Neutrophil (primary cell): Measurements from ENCODE around the gene PALLD.

Experiments
- H3K27ac ChIP-seq: fragments of 200-600 bp; sonication (generic); 2 replicates; pipeline ENCODE4 v1.5.1; 2016; ENCODE audit warnings: mild to moderate bottlenecking, moderate library complexity
- H3K27me3 ChIP-seq: fragments of 200-600 bp; sonication (generic); 2 replicates; pipeline ENCODE4 v1.6.0; 2016; ENCODE audit warnings: mild to moderate bottlenecking
- H3K36me3 ChIP-seq: fragments of 200-600 bp; sonication (generic); 2 replicates; pipeline ENCODE4 v1.5.1; 2017
- H3K4me1 ChIP-seq, 2 experiments: fragments of 200-600 bp in 1 of 2; sonication (generic) in 1 of 2; 1 replicate in 1 of 2; 2 replicates in 1 of 2; pipeline versions ENCODE4 v1.5.1 to v1.6.1; 2013 to 2016; ENCODE audit warnings: low read depth in 1 of 2, low read length in 1 of 2, mild to moderate bottlenecking in 1 of 2, moderate library complexity in 1 of 2; ENCODE audit not compliant: control insufficient read depth in 1 of 2, insufficient read depth in 1 of 2
- H3K4me3 ChIP-seq, 2 experiments: fragments of 200-600 bp in 1 of 2; sonication (generic) in 1 of 2; 1 replicate in 1 of 2; 2 replicates in 1 of 2; pipeline ENCODE4 v1.5.1; 2013 to 2016; ENCODE audit warnings: low read depth in 1 of 2, low read length in 1 of 2, mild to moderate bottlenecking in 1 of 2, moderate library complexity in 1 of 2
- H3K9me3 ChIP-seq: fragments of 200-600 bp; sonication (generic); 2 replicates; pipeline ENCODE4 v1.5.1; 2016
- CTCF ChIP-seq: fragments of 200-600 bp; sonication (generic); IDR thresholded peaks from 2 replicates; pipeline ENCODE4 v1.5.1; 2016; ENCODE audit warnings: antibody characterized with exemption

Gene PALLD

GRCh38 chr4:168648929-168649328 is 152.1 kb downstream of the PALLD start:
- Histone ChIP-seq H3K27me3 (peaks cover 15% of the 10 kb centered on the region), H3K4me1 (no peaks in the 10 kb centered on the region), H3K4me3 (no peak overlapping the region), H3K36me3 (no peaks in the 10 kb centered on the region), H3K27ac (no peak overlapping the region), H3K9me3 (no peaks in the 10 kb centered on the region)
- no peak for TF ChIP-seq CTCF

GRCh38 chr4:168651374-168651773 is 154.5 kb downstream of the PALLD start:
- Histone ChIP-seq H3K9me3 (no peaks in the 10 kb centered on the region), H3K27ac (no peak overlapping the region), H3K27me3 (peaks cover 26% of the 10 kb centered on the region), H3K4me1 (no peaks in the 10 kb centered on the region), H3K36me3 (no peaks in the 10 kb centered on the region), H3K4me3 (no peak overlapping the region)
- TF ChIP-seq CTCF, result no peak

GRCh38 chr4:168651864-168652263 is 155.0 kb downstream of the PALLD start:
- no peaks in the 10 kb centered on the region for H3K4me1 ChIP-seq
- TF ChIP-seq CTCF, result no peak
- no peak overlapping the region for H3K4me3 ChIP-seq
- H3K27me3 ChIP-seq, result peaks cover 26% of the 10 kb centered on the region
- no peaks in the 10 kb centered on the region for H3K9me3 ChIP-seq
- H3K36me3 ChIP-seq, result no peaks in the 10 kb centered on the region
- no peak overlapping the region for H3K27ac ChIP-seq

- Histone ChIP-seq H3K27me3 (peaks cover 26% of the 10 kb centered on the region), H3K4me1 (no peaks in the 10 kb centered on the region), H3K36me3 (no peaks in the 10 kb centered on the region), H3K9me3 (no peaks in the 10 kb centered on the region), H3K27ac (no peak overlapping the region), H3K4me3 (no peak overlapping the region)
- no peak for TF ChIP-seq CTCF
Measured at GRCh38 chr4:168652755-168653154, 155.9 kb downstream of the PALLD start.

GRCh38 chr4:168654104-168654847 is 157.4 kb downstream of the PALLD start:
- no peaks in the 10 kb centered on the region for H3K4me1 ChIP-seq
- no peak overlapping the region for H3K4me3 ChIP-seq

More at GRCh38 chr4:168654104-168654847, 157.4 kb downstream of the PALLD start:
- Histone ChIP-seq H3K9me3 (no peaks in the 10 kb centered on the region), H3K27ac (no peak overlapping the region), H3K27me3 (peaks cover 26% of the 10 kb centered on the region), H3K36me3 (no peaks in the 10 kb centered on the region)
- TF ChIP-seq CTCF, result no peak
